ENCODE data around the gene PDHA1.

The PDHA1 gene
- total RNA-seq = 58.4 to 138 (median 78.7) reads per million in 9 experiments

- H3K9me3 Mint-ChIP-seq = no peaks in the 10 kb centered on the region
- H3K27ac Mint-ChIP-seq = peak within 1 kb of the TSS; percentile 89 to 96
- peak within 1 kb of the TSS; percentile 85 to 89 for H3K4me3 Mint-ChIP-seq
- ATAC-seq (replicated peaks) = peak; percentile 94
- H3K4me1 Mint-ChIP-seq (ENCODE audit: low read depth in 2 of 2) = peaks cover 7 to 9% of the 10 kb centered on the region in 2 donors
- peak; percentile 88 to 90 (median 89) for DNase-seq
- H3K36me3 Mint-ChIP-seq (ENCODE audit: insufficient read depth) = peaks cover 12% of the 10 kb centered on the region
- no peaks in the 10 kb centered on the region for H3K27me3 Mint-ChIP-seq
Observed at GRCh38 chrX:19343535-19344408, at the start of gene PDHA1. Gene PDHA1, plus strand, starts transcription at chrX:19343927. Its CDS starts 111 bp downstream, at chrX:19344038.

GRCh38 chrX:19303256-19303880 is 40.4 kb upstream of the PDHA1 start:
- no peaks in the 10 kb centered on the region for H3K27me3 Mint-ChIP-seq
- H3K4me1 Mint-ChIP-seq (ENCODE audit: low read depth in 2 of 2) = no peaks in the 10 kb centered on the region
- no peaks in the 10 kb centered on the region for H3K9me3 Mint-ChIP-seq
- no peak for ATAC-seq (replicated peaks)
- no peak for DNase-seq
- H3K4me3 Mint-ChIP-seq = no peak overlapping the region
- H3K27ac Mint-ChIP-seq = no peak overlapping the region
- no peaks in the 10 kb centered on the region for H3K36me3 Mint-ChIP-seq (ENCODE audit: insufficient read depth)

GRCh38 chrX:19326567-19326966 is 17.2 kb upstream of the PDHA1 start:
- H3K4me1 Mint-ChIP-seq (ENCODE audit: low read depth in 2 of 2) = no peaks in the 10 kb centered on the region

GRCh38 chrX:19331831-19332230 is 11.9 kb upstream of the PDHA1 start:
- H3K36me3 Mint-ChIP-seq (ENCODE audit: insufficient read depth) = peaks cover 6% of the 10 kb centered on the region
- H3K4me3 Mint-ChIP-seq = no peak overlapping the region
- H3K9me3 Mint-ChIP-seq = no peaks in the 10 kb centered on the region
- DNase-seq (no peak), ATAC-seq (replicated peaks) (no peak)
- H3K4me1 Mint-ChIP-seq (ENCODE audit: low read depth in 2 of 2) = no peaks in the 10 kb centered on the region
- H3K27me3 Mint-ChIP-seq = peaks cover 0 to 8% of the 10 kb centered on the region in 2 donors
- H3K27ac Mint-ChIP-seq = no peak overlapping the region

More at GRCh38 chrX:19326567-19326966, 17.2 kb upstream of the PDHA1 start:
- H3K27me3 Mint-ChIP-seq = peaks cover 0 to 2% of the 10 kb centered on the region in 2 donors
- no peak overlapping the region for H3K4me3 Mint-ChIP-seq
- H3K9me3 Mint-ChIP-seq = no peaks in the 10 kb centered on the region
- no peak for DNase-seq
- H3K36me3 Mint-ChIP-seq (ENCODE audit: insufficient read depth) = no peaks in the 10 kb centered on the region
- ATAC-seq (replicated peaks) = no peak
- no peak overlapping the region for H3K27ac Mint-ChIP-seq

- no peak overlapping the region for H3K27ac Mint-ChIP-seq
- H3K4me3 Mint-ChIP-seq = no peak overlapping the region
- H3K36me3 Mint-ChIP-seq (ENCODE audit: insufficient read depth) = peaks cover 6% of the 10 kb centered on the region
- ATAC-seq (replicated peaks) = no peak
- no peaks in the 10 kb centered on the region for H3K9me3 Mint-ChIP-seq
- no peaks in the 10 kb centered on the region for H3K4me1 Mint-ChIP-seq (ENCODE audit: low read depth in 2 of 2)
- no peak for DNase-seq
- peaks cover 0 to 8% of the 10 kb centered on the region in 2 donors for H3K27me3 Mint-ChIP-seq
Observed at GRCh38 chrX:19332983-19333382, 10.7 kb upstream of the PDHA1 start.

GRCh38 chrX:19334945-19335626 is 8.6 kb upstream of the PDHA1 start:
- H3K27me3 Mint-ChIP-seq = peaks cover 0 to 8% of the 10 kb centered on the region in 2 donors
- no peak overlapping the region for H3K4me3 Mint-ChIP-seq
- H3K36me3 Mint-ChIP-seq (ENCODE audit: insufficient read depth) = peaks cover 6% of the 10 kb centered on the region
- DNase-seq (no peak), ATAC-seq (replicated peaks) (peak; percentile 23)
- H3K27ac Mint-ChIP-seq = peak overlapping the region in 1 of 2 donors; percentile 75
- H3K4me1 Mint-ChIP-seq (ENCODE audit: low read depth in 2 of 2) = no peaks in the 10 kb centered on the region
- H3K9me3 Mint-ChIP-seq = no peaks in the 10 kb centered on the region

GRCh38 chrX:19342331-19342906 is 1.3 kb upstream of the PDHA1 start:
- H3K36me3 Mint-ChIP-seq (ENCODE audit: insufficient read depth) = peaks cover 9% of the 10 kb centered on the region
- H3K27me3 Mint-ChIP-seq = no peaks in the 10 kb centered on the region
- H3K4me1 Mint-ChIP-seq (ENCODE audit: low read depth in 2 of 2) = peaks cover 7% of the 10 kb centered on the region in 2 donors
- no peak overlapping the region for H3K4me3 Mint-ChIP-seq
- H3K9me3 Mint-ChIP-seq = no peaks in the 10 kb centered on the region
- DNase-seq (no peak), ATAC-seq (replicated peaks) (no peak)
- peak overlapping the region in 1 of 2 donors; percentile 74 for H3K27ac Mint-ChIP-seq

GRCh38 chrX:19343085-19343534 is 617 bp upstream of the PDHA1 start:
- Mint-ChIP-seq H3K27me3 (no peaks in the 10 kb centered on the region), H3K4me3 (peak overlapping the region; percentile 85 to 89), H3K9me3 (no peaks in the 10 kb centered on the region), H3K36me3 (ENCODE audit: insufficient read depth) (peaks cover 9% of the 10 kb centered on the region), H3K27ac (peak overlapping the region; percentile 89 to 96), H3K4me1 (ENCODE audit: low read depth in 2 of 2) (peaks cover 7 to 9% of the 10 kb centered on the region in 2 donors)
- DNase-seq (no peak), ATAC-seq (replicated peaks) (no peak)

- peak overlapping the region in 1 of 2 donors; percentile 89 for H3K27ac Mint-ChIP-seq
- H3K27me3 Mint-ChIP-seq = no peaks in the 10 kb centered on the region
- peak overlapping the region; percentile 85 to 89 for H3K4me3 Mint-ChIP-seq
- no peak for DNase-seq
- H3K36me3 Mint-ChIP-seq (ENCODE audit: insufficient read depth) = peaks cover 12% of the 10 kb centered on the region
- no peak for ATAC-seq (replicated peaks)
- peaks cover 8 to 9% of the 10 kb centered on the region in 2 donors for H3K4me1 Mint-ChIP-seq (ENCODE audit: low read depth in 2 of 2)
- no peaks in the 10 kb centered on the region for H3K9me3 Mint-ChIP-seq
Observed at GRCh38 chrX:19344661-19345060, 934 bp downstream of the PDHA1 start.

GRCh38 chrX:19347916-19348315 is 4.2 kb downstream of the PDHA1 start:
- no peak for DNase-seq
- ATAC-seq (replicated peaks) = no peak
- Mint-ChIP-seq H3K27ac (no peak overlapping the region), H3K36me3 (ENCODE audit: insufficient read depth) (peaks cover 29% of the 10 kb centered on the region), H3K9me3 (no peaks in the 10 kb centered on the region), H3K4me1 (ENCODE audit: low read depth in 2 of 2) (peaks cover 14 to 17% of the 10 kb centered on the region in 2 donors), H3K27me3 (no peaks in the 10 kb centered on the region), H3K4me3 (no peak overlapping the region)

- Mint-ChIP-seq H3K27ac (peak overlapping the region in 1 of 2 donors; percentile 73), H3K4me1 (ENCODE audit: low read depth in 2 of 2) (peaks cover 12 to 17% of the 10 kb centered on the region in 2 donors), H3K36me3 (ENCODE audit: insufficient read depth) (peaks cover 33% of the 10 kb centered on the region), H3K27me3 (no peaks in the 10 kb centered on the region), H3K9me3 (no peaks in the 10 kb centered on the region), H3K4me3 (no peak overlapping the region)
- ATAC-seq (replicated peaks) (no peak), DNase-seq (no peak)
Observed at GRCh38 chrX:19349264-19349663, 5.5 kb downstream of the PDHA1 start.

GRCh38 chrX:19350941-19351384 is 7.2 kb downstream of the PDHA1 start:
- DNase-seq = peak in 2 of 3 experiments; percentile 2 to 7
- H3K27ac Mint-ChIP-seq = peak overlapping the region; percentile 82 to 88
- H3K27me3 Mint-ChIP-seq = no peaks in the 10 kb centered on the region
- H3K36me3 Mint-ChIP-seq (ENCODE audit: insufficient read depth) = peaks cover 38% of the 10 kb centered on the region
- peak; percentile 91 for ATAC-seq (replicated peaks)
- peak overlapping the region; percentile 19 to 38 for H3K4me3 Mint-ChIP-seq
- H3K9me3 Mint-ChIP-seq = no peaks in the 10 kb centered on the region
- peaks cover 9 to 17% of the 10 kb centered on the region in 2 donors for H3K4me1 Mint-ChIP-seq (ENCODE audit: low read depth in 2 of 2)

- Mint-ChIP-seq H3K27me3 (no peaks in the 10 kb centered on the region), H3K4me3 (no peak overlapping the region), H3K9me3 (no peaks in the 10 kb centered on the region), H3K36me3 (ENCODE audit: insufficient read depth) (peaks cover 40% of the 10 kb centered on the region), H3K4me1 (ENCODE audit: low read depth in 2 of 2) (peaks cover 5 to 9% of the 10 kb centered on the region in 2 donors), H3K27ac (no peak overlapping the region)
- DNase-seq (no peak), ATAC-seq (replicated peaks) (no peak)
Observed at GRCh38 chrX:19354625-19355024, 10.9 kb downstream of the PDHA1 start.
